Right ventricle myocardium superior (tissue), 1 donor: Measurements from ENCODE around the gene LOX. TPM values are rescaled to one million over a fixed set of nuclear protein-coding genes. Genes with fewer than 3 reads are reported as not detected.

ENCODE experiments used
- ATAC-seq: fragments of 200-7000 bp; cut with Tn5 transposase; one replicate; pipeline ENCODE4 v1.9.1; 2020; ENCODE audit warnings: mild to moderate bottlenecking; ENCODE audit not compliant: poor library complexity
- DNase-seq: peaks from one replicate; pipeline ENCODE4 v3.0.0-alpha.2; 2020
- intact Hi-C: fragments of 100-400 bp; cut with DNase I; formaldehyde crosslinking; loops from one replicate; pipeline ENCODE4 v1.11.2; 2022
- total RNA-seq: library from RNA; stranded (reverse); fragmentation: NEBNext Ultra II Directional; extraction: Animal tissue kit (Norgen Biotek cat#: 25700); gene quantifications from one replicate; pipeline ENCODE4 v1.2.1, GENCODE V29; 2021
- donor health status: DM: no; HTN: yes; CAD: no; lungs with severe emphysema.

LOX gene
- total RNA-seq, 1 donor from 2014 or later: 3.1 TPM

- ATAC-seq: no peak
- DNase-seq: no peak
- intact Hi-C loops: no loop called here
These were observed 13.1 kb downstream of the LOX start for GRCh38 chr5:122064992-122065391.

DNA sequence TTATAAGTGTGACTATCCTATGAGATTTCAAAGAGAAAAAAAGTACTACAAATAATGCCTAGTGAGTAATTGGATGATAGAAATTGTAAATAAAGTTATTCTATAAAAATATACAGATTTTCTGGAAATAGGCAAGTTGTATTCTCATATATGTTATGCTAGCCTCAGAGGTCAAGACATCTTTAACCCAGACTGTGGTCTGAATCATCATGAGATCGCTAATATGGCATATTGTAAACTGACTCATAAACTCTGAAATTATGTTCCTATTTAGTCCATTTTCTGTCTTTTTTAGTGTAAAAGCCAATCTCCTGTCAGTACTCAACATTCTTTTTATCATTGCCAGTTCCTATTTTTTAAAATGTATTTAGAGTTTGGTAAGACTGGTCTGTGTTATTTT lies 14.2 kb downstream of the LOX start:
- no peak for ATAC-seq
- intact Hi-C loops: no loop called here
- DNase-seq: no peak

GRCh38 chr5:122062205-122062604 lies 15.9 kb downstream of the LOX start:
- no peak for DNase-seq
- no peak for ATAC-seq
- intact Hi-C loops: no loop called here

GRCh38 chr5:122056913-122057312 lies 21.1 kb downstream of the LOX start:
- no peak for DNase-seq
- no peak for ATAC-seq
- intact Hi-C loops: no loop called here

DNA sequence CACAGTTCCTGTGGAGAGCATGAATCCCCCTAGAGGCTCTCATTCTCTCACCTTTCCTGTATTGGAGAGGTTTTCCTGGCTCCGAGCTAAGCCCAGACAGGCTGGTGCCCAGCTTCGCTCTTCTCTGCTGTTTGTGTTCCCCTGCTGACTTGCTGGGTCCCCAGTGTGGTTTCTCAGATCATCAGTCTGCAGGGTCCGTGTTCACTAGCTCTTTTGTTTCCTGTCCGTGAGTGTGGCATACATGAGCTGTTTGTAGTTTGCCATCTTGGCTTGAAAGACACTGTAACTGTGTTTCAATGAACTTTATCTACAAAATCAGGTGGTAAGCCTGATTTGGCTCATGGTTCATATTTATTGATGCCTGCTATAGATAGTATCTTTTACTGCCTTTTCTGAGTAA lies 23.8 kb downstream of the LOX start:
- DNase-seq (no peak), ATAC-seq (no peak)
- intact Hi-C loops: no loop called here

DNA sequence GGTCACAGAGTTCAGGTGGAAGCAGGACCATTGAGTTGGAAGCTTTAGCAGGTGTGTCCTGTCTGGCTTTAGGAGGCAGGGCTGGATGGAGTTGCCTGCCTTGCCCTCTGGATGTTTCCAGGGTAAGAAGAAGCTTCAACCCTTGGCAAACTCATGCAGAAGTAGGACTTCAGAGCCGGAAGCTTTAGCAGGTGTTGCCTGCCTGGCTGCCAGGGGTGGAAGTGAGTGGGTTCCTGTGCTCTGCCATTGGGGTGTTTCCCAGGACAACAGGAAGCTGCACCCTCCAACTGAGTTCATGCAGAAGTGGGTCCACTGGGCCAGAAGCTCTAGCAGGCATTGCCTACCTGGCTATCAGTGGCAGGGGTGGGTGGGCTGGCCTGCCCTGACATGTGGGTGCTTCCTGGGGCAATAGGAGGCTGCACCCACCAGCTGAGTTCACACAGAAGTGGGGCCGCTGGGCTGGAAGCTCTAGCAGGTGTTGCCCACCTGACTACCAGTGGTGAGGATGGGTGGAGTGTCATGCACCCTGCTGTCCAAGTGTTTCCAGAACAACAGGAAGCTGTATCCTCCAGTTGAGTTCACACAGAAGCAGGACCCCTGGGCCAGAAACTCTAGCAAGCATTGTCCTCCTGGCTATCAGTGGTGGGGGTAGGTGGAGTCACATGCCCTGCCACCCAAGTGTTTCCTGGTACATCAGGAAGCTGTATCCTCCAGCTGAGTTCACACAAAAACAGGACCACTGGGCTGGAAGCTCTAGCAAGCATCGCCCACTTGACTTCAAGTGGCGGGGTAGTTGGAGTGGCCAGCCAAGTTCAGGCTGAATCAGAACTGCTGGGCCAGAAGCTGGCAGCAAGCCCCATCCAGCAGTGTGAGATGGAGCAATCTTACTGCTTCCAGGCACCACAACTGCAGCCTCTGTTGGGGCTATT lies 24.6 kb downstream of the LOX start:
- DNase-seq: peak; percentile 40
- ATAC-seq: no peak
- intact Hi-C loops: no loop called here

GRCh38 chr5:122051569-122051968 lies 26.5 kb downstream of the LOX start:
- intact Hi-C loops: no loop called here
- no peak for ATAC-seq
- no peak for DNase-seq

DNA sequence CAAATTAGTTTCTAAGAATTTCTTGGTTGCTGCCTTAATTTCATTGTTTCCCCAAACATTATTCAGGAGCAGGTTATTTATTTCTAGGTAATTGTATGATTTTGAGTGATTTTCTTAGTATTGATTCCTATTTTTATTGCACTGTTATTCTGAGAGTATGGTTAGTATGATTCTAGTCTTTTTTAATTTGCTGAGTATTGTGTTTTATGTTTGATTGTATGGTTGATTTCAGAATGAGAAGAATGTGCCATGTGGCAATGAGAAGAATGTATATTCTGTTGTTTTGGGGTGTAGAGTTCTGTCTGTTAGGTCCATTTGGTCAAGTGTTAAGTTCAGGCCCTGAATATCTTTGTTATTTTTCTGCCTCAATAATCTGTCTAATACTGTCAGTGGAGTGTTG lies 27.1 kb downstream of the LOX start:
- DNase-seq: no peak
- no peak for ATAC-seq

GRCh38 chr5:122040636-122041302 lies 37.3 kb downstream of the LOX start:
- DNase-seq (no peak), ATAC-seq (no peak)
- intact Hi-C loops: no loop called here

More for the DNA sequence above, 27.1 kb downstream of the LOX start:
- intact Hi-C loops: no loop called here

DNA sequence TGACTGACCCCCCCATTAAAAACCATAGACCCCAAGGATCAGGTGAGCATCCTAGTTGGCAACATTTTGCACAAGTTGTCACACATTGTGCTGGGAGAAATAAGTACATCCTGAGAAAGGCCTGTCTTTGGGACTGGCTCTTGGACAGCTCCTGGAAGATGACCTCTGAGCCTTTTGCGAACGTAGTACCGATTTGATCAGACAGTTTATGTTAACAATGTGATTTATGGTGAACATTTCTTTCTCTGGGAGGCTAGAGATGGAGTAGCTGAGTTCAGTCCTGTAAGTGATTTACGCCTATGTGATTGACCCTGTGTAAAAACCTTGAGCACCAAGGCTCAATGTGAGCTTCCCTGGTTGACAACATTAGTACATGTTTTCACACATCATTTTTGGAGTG lies 41.7 kb downstream of the LOX start:
- intact Hi-C loops: no loop called here
- ATAC-seq: no peak

GRCh38 chr5:122035913-122036312 lies 42.1 kb downstream of the LOX start:
- intact Hi-C loops: no loop called here
- DNase-seq (no peak), ATAC-seq (no peak)

More for the DNA sequence above, 41.7 kb downstream of the LOX start:
- DNase-seq: no peak

DNA sequence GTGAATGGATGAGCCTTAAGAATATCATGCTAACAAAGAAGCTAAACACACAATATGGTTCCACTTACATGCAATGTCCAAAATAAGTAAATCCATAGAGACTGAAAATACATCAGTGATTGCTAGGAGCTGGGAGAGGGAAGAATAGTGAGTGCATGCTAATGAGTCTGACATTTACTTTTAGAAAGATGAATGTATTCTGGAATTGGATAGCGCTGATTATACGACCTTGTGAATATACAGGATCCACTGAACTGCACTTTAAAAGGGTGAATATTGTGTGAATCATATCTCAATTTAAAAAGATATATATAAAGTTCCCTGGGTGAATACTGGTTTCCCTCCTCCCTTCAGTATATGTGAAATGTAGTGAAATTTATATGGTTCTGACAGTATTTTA lies 46.2 kb downstream of the LOX start:
- no peak for DNase-seq
- intact Hi-C loops: no loop called here

DNA sequence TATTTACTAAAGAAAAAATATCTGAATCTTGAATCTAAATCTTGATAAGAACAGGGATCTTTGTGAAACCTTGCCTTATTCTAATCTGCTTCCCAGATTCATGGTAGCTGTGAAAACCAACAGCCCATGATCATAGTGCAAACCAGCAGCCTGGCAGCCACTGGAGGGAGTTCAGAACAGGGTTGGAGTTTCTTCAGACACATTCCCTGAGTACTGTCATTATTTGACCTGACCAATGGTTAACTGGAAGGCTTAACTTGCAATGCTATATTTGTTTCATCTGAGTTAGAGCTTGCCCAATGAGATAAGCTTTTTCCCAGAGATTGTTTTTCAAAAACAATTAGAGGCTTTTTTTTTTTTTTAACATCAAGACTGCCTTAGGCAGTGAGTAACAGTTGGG lies 47.8 kb downstream of the LOX start:
- no peak for DNase-seq
- intact Hi-C loops: no loop called here
- ATAC-seq: no peak

More for the DNA sequence above, 46.2 kb downstream of the LOX start:
- no peak for ATAC-seq

GRCh38 chr5:122029818-122030217 lies 48.2 kb downstream of the LOX start:
- no peak for DNase-seq
- intact Hi-C loops: no loop called here
- ATAC-seq: no peak

DNA sequence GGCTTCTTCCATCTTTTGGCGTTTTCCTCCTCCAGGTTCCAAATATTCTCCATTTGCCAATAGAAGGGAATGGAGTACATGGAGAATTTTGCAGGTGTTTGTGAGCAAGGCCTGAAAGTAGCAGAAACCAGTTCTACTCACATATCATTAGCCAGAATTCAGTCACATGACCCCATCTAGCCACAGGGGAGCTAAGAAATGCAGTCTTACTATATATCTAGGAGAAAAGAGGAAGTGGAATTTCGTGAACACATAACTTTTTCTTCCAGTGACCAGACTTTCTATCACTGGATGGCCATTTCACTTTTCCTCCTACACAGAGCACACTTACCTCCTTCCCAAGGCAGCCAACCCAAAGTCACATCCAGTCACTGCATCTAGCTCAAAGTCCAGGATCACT lies 55.1 kb downstream of the LOX start:
- ATAC-seq (no peak), DNase-seq (no peak)
- intact Hi-C loops: no loop called here

DNA sequence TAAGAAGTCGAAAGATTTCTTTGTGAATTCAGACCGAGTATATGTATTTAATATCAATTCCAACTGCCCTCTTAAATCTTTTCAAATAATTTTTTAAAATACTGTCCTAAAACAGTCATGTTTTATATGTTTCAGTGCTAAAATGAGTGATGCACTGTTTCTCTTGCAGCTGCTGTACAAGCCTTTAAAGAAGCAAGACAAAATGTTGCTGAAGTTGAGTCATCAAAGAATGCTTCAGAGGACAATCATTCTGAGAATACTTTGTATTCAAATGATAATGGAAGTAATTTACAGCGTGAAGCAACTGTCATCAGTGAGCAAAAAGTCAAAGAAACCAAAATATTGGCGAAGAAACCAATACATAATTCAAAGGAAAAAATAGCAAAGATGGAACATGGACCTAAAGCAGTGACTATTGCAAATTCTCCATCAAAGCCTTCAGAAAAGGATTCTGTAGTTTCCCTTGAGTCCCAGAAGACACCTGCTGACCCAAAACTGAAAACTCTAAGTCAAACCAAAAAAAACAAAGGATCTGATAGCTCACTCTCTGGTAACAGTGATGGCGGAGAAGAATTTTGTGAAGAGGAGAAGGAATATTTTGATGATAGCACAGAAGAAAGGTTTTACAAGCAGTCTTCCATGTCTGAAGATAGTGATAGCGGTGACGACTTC lies 58.0 kb downstream of the LOX start:
- DNase-seq: no peak
- ATAC-seq: no peak
- intact Hi-C loops: no loop called here

DNA sequence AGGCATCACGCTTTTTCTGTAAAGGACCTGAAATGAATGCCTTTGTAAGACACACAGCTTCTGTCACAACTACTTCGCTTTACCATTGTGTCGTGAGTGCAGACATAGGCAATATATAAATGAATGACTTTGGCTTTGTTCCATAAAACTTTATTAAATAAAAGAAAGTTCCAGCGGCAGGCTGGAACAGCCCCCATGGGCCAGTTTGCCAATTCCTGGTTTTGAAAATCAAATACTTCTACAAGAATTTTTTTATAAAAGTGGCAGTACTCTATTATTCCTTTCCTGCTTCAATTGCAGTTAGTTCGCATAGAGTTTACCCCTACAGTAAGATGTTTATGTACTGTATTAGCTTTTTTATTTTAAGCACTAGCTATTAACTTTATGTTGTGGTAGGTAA lies 62.6 kb downstream of the LOX start:
- ATAC-seq (no peak), DNase-seq (no peak)
- intact Hi-C loops: no loop called here

DNA sequence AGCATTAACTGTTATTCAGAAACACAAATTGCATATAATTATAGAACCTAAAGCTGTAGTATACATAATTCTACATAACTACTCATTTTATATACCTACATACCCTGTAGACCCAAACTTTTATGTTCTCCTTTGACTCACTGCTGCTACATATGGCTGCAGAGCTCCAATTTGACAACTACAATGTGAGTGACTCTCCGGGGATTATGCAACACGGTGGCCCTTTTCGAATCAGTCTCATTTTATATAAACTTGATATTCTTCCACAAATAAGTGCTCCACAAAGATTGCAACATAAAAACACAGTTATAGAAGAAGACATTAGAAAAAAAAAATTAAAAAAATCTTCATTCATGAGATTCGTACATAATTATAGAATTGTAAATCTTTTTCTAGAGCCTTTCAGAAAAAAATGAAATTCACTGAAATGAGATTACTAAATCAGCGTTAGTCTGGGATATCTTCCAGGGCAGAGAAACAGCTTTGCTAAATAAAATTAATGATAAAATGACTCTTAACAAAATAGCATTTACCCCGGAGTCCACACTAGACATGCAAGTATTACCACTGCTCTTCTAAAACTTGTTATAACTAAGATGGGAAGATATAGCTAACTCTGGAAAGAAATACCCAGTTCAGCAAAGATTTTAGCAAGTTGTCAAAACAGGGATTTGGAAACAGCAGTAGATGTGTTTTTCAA lies 63.7 kb downstream of the LOX start:
- intact Hi-C loops: no loop called here
- ATAC-seq: peak; percentile 51
- DNase-seq: no peak
